Measurements from ENCODE around the gene GRB14. TPM values are rescaled to one million over a fixed set of nuclear protein-coding genes. Genes with fewer than 3 reads are reported as not detected.

The GRB14 gene
- total RNA-seq, 1 experiment from 2014 or later = 6.3 TPM

DNA sequence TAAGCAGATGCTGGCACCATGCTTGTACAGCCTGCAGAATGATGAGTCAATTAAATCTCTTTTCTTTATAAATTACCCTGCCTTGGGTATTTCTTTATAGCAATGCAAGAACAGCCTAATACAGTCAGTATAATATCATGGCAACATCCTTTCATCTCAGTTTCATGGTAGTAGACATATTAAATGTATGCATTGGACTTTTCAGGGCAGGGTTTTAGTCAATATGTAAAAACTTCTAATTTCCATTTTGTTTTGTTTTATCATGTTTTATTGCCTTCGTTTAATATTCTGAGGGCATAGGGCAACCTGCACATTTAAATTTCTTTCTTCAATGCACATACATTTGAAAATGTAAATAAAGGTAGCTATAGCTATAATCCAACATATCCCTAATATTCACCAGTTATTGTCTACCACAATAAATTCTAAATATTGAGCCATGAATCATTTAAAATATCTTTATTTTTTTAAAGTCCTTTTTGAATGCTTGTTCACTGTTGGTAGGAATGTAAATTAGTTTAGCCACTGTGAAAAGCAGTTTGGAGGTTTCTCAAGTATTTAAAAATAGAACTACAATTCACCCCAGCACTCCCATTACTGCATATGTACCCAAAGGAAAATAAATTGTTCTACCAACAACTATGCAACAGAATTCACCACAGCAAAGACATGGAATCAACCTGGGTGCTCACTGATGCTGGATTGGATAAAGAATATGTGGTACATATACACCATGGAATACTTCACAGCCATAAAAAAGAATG, 41.8 kb upstream of the GRB14 start (continued):
- TF ChIP-seq, protein P1, sequence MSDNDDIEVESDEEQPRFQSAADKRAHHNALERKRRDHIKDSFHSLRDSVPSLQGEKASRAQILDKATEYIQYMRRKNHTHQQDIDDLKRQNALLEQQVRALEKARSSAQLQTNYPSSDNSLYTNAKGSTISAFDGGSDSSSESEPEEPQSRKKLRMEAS (IDR thresholded peaks at IDR 0.05) = no peak
- TF ChIP-seq RAD21 (IDR thresholded peaks at IDR 0.05; ENCODE audit: low read depth) (no peak), SRF (IDR thresholded peaks at IDR 0.05; ENCODE audit: low read depth) (no peak), POLR2A (IDR thresholded peaks at IDR 0.05; ENCODE audit: borderline replicate concordance, extremely low read depth, insufficient read depth, insufficient read length) (no peak), CEBPB (IDR thresholded peaks at IDR 0.05; ENCODE audit: low read depth) (no peak), EZH2phosphoT487 (IDR thresholded peaks at IDR 0.05; ENCODE audit: borderline replicate concordance) (no peak), ZNF274 (IDR thresholded peaks at IDR 0.05; ENCODE audit: low read depth, low read length) (no peak), ZFX (IDR thresholded peaks at IDR 0.05) (no peak)
- TF ChIP-seq, protein P2, sequence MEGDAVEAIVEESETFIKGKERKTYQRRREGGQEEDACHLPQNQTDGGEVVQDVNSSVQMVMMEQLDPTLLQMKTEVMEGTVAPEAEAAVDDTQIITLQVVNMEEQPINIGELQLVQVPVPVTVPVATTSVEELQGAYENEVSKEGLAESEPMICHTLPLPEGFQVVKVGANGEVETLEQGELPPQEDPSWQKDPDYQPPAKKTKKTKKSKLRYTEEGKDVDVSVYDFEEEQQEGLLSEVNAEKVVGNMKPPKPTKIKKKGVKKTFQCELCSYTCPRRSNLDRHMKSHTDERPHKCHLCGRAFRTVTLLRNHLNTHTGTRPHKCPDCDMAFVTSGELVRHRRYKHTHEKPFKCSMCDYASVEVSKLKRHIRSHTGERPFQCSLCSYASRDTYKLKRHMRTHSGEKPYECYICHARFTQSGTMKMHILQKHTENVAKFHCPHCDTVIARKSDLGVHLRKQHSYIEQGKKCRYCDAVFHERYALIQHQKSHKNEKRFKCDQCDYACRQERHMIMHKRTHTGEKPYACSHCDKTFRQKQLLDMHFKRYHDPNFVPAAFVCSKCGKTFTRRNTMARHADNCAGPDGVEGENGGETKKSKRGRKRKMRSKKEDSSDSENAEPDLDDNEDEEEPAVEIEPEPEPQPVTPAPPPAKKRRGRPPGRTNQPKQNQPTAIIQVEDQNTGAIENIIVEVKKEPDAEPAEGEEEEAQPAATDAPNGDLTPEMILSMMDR (IDR thresholded peaks at IDR 0.05 in 2 of 3, conservative IDR thresholded peaks at IDR 0.05 in 1 of 3; ENCODE audit: borderline replicate concordance in 1 of 3, insufficient read depth in 1 of 3, low read depth in 2 of 3, low read length in 2 of 3) = no peak

DNA sequence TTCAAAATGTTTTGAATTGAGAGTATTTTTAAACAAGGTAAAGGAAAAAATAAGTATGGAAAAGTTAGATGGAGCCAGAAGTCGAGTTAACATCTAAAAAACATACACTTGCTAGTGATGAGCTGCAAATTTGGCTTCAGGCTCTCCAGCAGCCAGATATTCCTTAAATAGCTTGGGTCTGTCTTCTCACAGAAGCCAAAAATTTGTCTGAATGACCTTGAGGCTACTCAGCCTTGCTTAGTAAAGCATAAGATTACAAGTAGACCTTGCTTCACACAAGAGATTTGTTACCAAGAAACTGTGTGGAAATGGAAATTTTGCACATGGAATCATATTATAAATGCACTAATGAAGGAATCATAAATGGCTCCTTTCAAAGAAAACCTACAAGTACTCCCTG, 40.8 kb upstream of the GRB14 start:
- ChIA-PET POLR2A (no interaction called here), CTCF (no interaction called here), RAD21 (ENCODE audit: low non-redundant PET in 1 of 2, low total read pairs in 2 of 2, uncharacterized antibody in 2 of 2, unreplicated experiment in 2 of 2) (no interaction called here)
- H4K20me1 ChIP-seq (ENCODE audit: insufficient read depth) = no peaks in the 10 kb centered on the region
- no peaks in the 10 kb centered on the region for H3K27me3 ChIP-seq (ENCODE audit: insufficient read depth, low read length)
- H3K9me2 ChIP-seq (ENCODE audit: insufficient read depth) = no peaks in the 10 kb centered on the region
- intact Hi-C loops (cut with micrococcal nuclease) = no loop called here
- BruUV-seq (replicated peaks) = no TSS peak
- H3K4me3 ChIP-seq (replicated peaks in 1 of 2; ENCODE audit: low read depth in 1 of 2, low read length in 2 of 2) = no peak overlapping the region
- TF ChIP-seq ZNF274 (IDR thresholded peaks at IDR 0.05; ENCODE audit: low read depth, low read length) = no peak
- TF ChIP-seq CBX3 (IDR thresholded peaks at IDR 0.05; ENCODE audit: low read depth) = no peak
- no peak for TF ChIP-seq JUND (IDR thresholded peaks at IDR 0.05)
- TF ChIP-seq SP1 (IDR thresholded peaks at IDR 0.05; ENCODE audit: low read depth) = no peak
- TF ChIP-seq, protein P1 (IDR thresholded peaks at IDR 0.05) = no peak
- no peak for TF ChIP-seq SRF (IDR thresholded peaks at IDR 0.05; ENCODE audit: low read depth)
- no peaks in the 10 kb centered on the region for H3K36me3 ChIP-seq (ENCODE audit: control insufficient read depth in 1 of 2, insufficient read depth in 2 of 2, low read length in 2 of 2)
- H3K4me1 ChIP-seq (ENCODE audit: control insufficient read depth in 1 of 2, insufficient read depth in 2 of 2, low read length in 2 of 2) = no peaks in the 10 kb centered on the region
- H3K9me3 ChIP-seq (ENCODE audit: control insufficient read depth in 1 of 2, insufficient read depth in 1 of 2, low read depth in 1 of 2, low read length in 2 of 2) = no peaks in the 10 kb centered on the region
- H2AFZ ChIP-seq (ENCODE audit: low read depth, low read length, poor library complexity, severe bottlenecking) = no peak overlapping the region
- H3K27ac ChIP-seq (ENCODE audit: low read depth, low read length) = no peak overlapping the region
- no peaks in the 10 kb centered on the region for H3K79me2 ChIP-seq (ENCODE audit: insufficient read depth, low read length)
- no peak overlapping the region for H3K4me2 ChIP-seq (ENCODE audit: low read length)
- no peak overlapping the region for H3K9ac ChIP-seq (ENCODE audit: low read length)
- DNase-seq (ENCODE audit: low read depth, low spot score) = no peak
- no peak for ATAC-seq

Measured in HCT116 (cell line).